ENCODE results near the gene NSDHL. TPM values are rescaled to one million over a fixed set of nuclear protein-coding genes. Genes with fewer than 3 reads are reported as not detected.

Gene NSDHL
- total and polyA plus RNA-seq, 10 donors = 6.1 to 11.2 (median 9.0) TPM

DNA sequence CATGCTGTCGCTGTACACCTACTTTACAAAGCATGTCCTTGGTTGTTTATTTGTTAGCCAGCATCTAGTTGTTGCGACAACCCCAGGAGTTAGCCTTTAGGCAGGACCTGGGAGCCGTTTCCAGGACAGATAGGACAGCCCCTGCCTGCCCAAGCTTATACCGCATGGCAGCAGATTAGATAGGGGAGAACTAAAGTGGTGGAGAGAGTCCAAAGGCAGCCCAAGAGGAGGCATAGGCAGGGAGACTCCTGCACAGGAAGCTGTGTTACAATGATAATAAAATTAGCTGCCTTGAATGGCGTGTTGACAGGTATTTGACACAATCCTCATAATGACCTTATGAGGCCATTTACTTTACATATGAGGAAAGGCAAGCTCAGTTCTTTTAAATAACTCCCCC lies 13.0 kb downstream of the NSDHL start:
- WGBS, 5 donors = 82 to 92% (median 89%) methylated on average over 4 to 5 of the region's 5 CpGs
- Histone ChIP-seq H3K27me3 (replicated peaks in 1 of 7) (no peaks in the 10 kb centered on the region), H3K27ac (no peak overlapping the region), H3K4me1 (no peaks in the 10 kb centered on the region), H3K36me3 (peaks cover 0 to 33% (median 0%) of the 10 kb centered on the region in 6 donors), H3K9me3 (no peaks in the 10 kb centered on the region), H3K4me3 (no peak overlapping the region)
- no peak for DNase-seq
- TF ChIP-seq, protein P1, sequence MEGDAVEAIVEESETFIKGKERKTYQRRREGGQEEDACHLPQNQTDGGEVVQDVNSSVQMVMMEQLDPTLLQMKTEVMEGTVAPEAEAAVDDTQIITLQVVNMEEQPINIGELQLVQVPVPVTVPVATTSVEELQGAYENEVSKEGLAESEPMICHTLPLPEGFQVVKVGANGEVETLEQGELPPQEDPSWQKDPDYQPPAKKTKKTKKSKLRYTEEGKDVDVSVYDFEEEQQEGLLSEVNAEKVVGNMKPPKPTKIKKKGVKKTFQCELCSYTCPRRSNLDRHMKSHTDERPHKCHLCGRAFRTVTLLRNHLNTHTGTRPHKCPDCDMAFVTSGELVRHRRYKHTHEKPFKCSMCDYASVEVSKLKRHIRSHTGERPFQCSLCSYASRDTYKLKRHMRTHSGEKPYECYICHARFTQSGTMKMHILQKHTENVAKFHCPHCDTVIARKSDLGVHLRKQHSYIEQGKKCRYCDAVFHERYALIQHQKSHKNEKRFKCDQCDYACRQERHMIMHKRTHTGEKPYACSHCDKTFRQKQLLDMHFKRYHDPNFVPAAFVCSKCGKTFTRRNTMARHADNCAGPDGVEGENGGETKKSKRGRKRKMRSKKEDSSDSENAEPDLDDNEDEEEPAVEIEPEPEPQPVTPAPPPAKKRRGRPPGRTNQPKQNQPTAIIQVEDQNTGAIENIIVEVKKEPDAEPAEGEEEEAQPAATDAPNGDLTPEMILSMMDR (IDR thresholded peaks at IDR 0.05 in 8 of 11, conservative IDR thresholded peaks at IDR 0.05 in 3 of 11) = no peak
- TF ChIP-seq POLR2AphosphoS5 (IDR thresholded peaks at IDR 0.05) = no peak
- no peak for TF ChIP-seq POLR2A (IDR thresholded peaks at IDR 0.05)
- intact Hi-C loops (cut with DNase I; ENCODE audit: low total_unique reads) = no loop called here

DNA sequence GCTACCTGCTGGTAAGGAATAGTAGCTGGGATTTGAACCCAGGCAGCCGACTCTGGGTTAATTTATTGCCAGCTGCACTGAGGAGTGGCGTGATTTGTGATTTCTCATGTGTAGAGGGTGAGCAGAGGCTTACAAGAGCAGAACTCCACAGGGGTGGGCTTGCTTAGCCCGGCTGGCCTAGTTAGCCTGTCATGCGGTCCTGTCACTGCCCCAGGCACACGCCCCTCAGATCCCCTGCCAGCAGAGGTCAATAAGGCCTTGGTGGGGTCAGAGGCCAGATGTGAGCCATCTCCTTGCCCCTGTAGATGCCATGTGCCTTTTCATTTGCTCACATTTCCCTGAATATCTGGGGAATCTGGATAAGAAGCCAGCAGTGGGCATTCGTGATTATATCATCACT lies 13.4 kb downstream of the NSDHL start:
- TF ChIP-seq POLR2AphosphoS5 (IDR thresholded peaks at IDR 0.05) (no peak), POLR2A (IDR thresholded peaks at IDR 0.05) (no peak)
- TF ChIP-seq, protein P1 (IDR thresholded peaks at IDR 0.05 in 8 of 11, conservative IDR thresholded peaks at IDR 0.05 in 3 of 11) = no peak
- intact Hi-C loops (cut with DNase I; ENCODE audit: low total_unique reads) = no loop called here

DNA sequence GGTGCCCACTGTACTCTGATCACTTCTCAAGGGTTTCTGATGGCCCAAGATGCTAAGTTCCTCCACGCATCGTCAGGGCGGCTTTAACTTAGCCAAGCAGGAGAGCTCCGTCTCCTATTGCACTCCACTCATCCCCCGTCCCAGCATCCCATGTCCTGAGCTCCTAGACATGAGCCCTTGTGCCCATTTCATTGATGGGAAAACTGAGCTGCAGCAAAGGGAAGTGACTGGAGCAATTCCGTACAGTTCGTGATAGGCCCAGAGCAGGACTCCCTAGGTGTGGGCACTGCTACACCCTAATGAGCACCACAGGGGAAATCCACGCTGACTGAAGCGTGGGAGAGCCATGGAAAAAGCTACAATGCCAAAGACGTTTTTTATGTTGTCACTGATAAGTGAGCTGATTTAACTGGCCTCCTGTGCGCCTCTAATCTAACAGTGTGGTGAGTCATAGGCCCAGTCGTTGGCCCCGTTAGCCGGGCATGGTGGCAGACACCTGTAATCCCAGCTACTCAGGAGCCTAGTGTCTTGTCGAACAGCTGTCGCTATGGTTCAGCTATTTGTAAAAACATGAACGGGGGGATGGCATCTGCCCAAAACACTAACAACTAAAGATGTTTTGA lies 14.9 kb downstream of the NSDHL start:
- Histone ChIP-seq H3K9me3 (no peaks in the 10 kb centered on the region), H3K36me3 (peaks cover 0 to 50% (median under 1%) of the 10 kb centered on the region in 6 donors), H3K4me3 (no peak overlapping the region), H3K27ac (no peak overlapping the region), H3K4me1 (no peaks in the 10 kb centered on the region), H3K27me3 (replicated peaks in 1 of 7) (no peaks in the 10 kb centered on the region)
- WGBS, 5 donors = 87 to 95% (median 92%) methylated on average over 14 to 17 of the region's 17 CpGs
- intact Hi-C loops (cut with DNase I; ENCODE audit: low total_unique reads) = no loop called here
- DNase-seq = no peak
- TF ChIP-seq, protein P1 (IDR thresholded peaks at IDR 0.05 in 8 of 11, conservative IDR thresholded peaks at IDR 0.05 in 3 of 11) = no peak
- TF ChIP-seq POLR2A (IDR thresholded peaks at IDR 0.05) = no peak

More for the DNA sequence above, 13.4 kb downstream of the NSDHL start:
- no peak for DNase-seq
- Histone ChIP-seq H3K4me3 (no peak overlapping the region), H3K27ac (no peak overlapping the region), H3K9me3 (no peaks in the 10 kb centered on the region), H3K27me3 (replicated peaks in 1 of 7) (no peaks in the 10 kb centered on the region), H3K4me1 (no peaks in the 10 kb centered on the region), H3K36me3 (peaks cover 0 to 36% (median 0%) of the 10 kb centered on the region in 6 donors)
- 85 to 97% (median 86%) methylated on average over 5 to 6 of the region's 6 CpGs for WGBS, 5 donors

DNA sequence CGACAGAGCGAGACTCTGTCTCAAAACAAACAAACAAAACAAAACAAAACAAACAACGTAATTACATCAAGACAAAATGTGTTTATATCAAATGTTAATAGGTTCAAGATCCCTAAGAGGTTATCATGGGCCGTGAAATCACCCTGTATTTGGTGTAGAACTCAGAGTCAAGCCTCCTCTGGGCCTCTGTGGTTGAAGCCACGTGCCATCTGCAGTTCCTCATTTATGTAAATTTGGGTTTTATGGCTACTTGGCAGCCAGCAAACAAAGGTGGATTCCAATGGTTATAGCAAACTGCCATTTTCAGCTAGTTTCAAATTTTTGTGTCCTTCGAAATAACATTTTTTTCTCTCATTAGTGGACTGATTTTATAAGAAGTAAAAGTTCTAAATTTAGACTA lies 16.4 kb downstream of the NSDHL start:
- Histone ChIP-seq H3K4me3 (no peak overlapping the region), H3K27me3 (replicated peaks in 1 of 7) (no peaks in the 10 kb centered on the region), H3K36me3 (peaks cover 0 to 57% (median 9%) of the 10 kb centered on the region in 6 donors), H3K4me1 (no peaks in the 10 kb centered on the region), H3K27ac (no peak overlapping the region), H3K9me3 (no peaks in the 10 kb centered on the region)
- WGBS, 5 donors = 62 to 75% (median 70%) methylated on average over 4 to 6 of the region's 6 CpGs
- intact Hi-C loops (cut with DNase I; ENCODE audit: low total_unique reads) = no loop called here
- no peak for TF ChIP-seq POLR2A (IDR thresholded peaks at IDR 0.05)
- TF ChIP-seq, protein P1 (IDR thresholded peaks at IDR 0.05 in 8 of 11, conservative IDR thresholded peaks at IDR 0.05 in 3 of 11) = no peak
- TF ChIP-seq POLR2AphosphoS5 (IDR thresholded peaks at IDR 0.05) = no peak
- DNase-seq = no peak

All from spleen (tissue), 11 donors.